HCT116 (cell line): ENCODE data around the gene STAMBP. TPM values are rescaled to one million over a fixed set of nuclear protein-coding genes. Genes with fewer than 3 reads are reported as not detected.

Experiments used
- ATAC-seq: fragments of 200-7000 bp; cut with Tn5 transposase; 2 replicates; pipeline ENCODE4 v1.9.1; 2020; ENCODE audit warnings: mild to moderate bottlenecking, moderate library complexity
- BruUV-seq: library from RNA; stranded (reverse); fragments of 400-500 nt; replicated peaks from 2 replicates; lab custom pipeline; 2021; lab: Mats Ljungman, UMichigan
- CTCF ChIA-PET: fragments of 300-600 bp; sonication (Branson Sonifier 250); formaldehyde crosslinking; loops from one replicate; lab custom pipeline; 2021; ENCODE audit warnings: antibody characterized with exemption; lab: Charles Lee
- POLR2A ChIA-PET: fragments of 300-600, 350-600 bp; sonication (Branson Sonifier 250); formaldehyde crosslinking; loops from one replicate; lab custom pipeline; 2021; ENCODE audit warnings: antibody characterized with exemption; lab: Charles Lee
- RAD21 ChIA-PET, 2 experiments: fragments of 300-600 bp; sonication (Branson Sonifier 250); formaldehyde crosslinking; loops; one replicate each; lab custom pipeline; 2023; ENCODE audit warnings: low total read pairs in 2 of 2; ENCODE audit not compliant: uncharacterized antibody in 2 of 2, unreplicated experiment in 2 of 2, low non-redundant PET in 1 of 2; lab: Charles Lee
- DNase-seq: peaks from one replicate; pipeline ENCODE4 v3.0.0-alpha.2; 2010; ENCODE audit warnings: low read depth, low spot score
- H2AFZ ChIP-seq: fragments of 200-600 bp; shearing (Covaris generic), sonication (generic); 2 replicates; pipeline ENCODE4 v1.6.1; 2017; ENCODE audit warnings: low read depth, mixed run types, mixed read lengths, antibody characterized with exemption, low read length; ENCODE audit not compliant: poor library complexity, severe bottlenecking
- H3K27ac ChIP-seq: 2 replicates; pipeline ENCODE4 v1.5.1; 2012; ENCODE audit warnings: low read depth, low read length
- H3K27me3 ChIP-seq: fragments of 200-600 bp; sonication (generic); 2 replicates; pipeline ENCODE4 v1.6.1; 2016; ENCODE audit warnings: mixed run types, low read length, mixed read lengths; ENCODE audit not compliant: insufficient read depth
- H3K36me3 ChIP-seq, 2 experiments: fragments of 200-500 bp in 1 of 2; fragments of 200-600 bp in 1 of 2; sonication (Bioruptor generic) in 1 of 2; sonication (generic) in 1 of 2; 2 replicates each; pipeline versions ENCODE4 v1.5.1 to v1.6.1; 2014 to 2016; ENCODE audit warnings: low read length in 2 of 2, inconsistent platforms in 1 of 2, mixed read lengths in 1 of 2, mixed run types in 1 of 2; ENCODE audit not compliant: insufficient read depth in 2 of 2, control insufficient read depth in 1 of 2
- H3K4me1 ChIP-seq, 2 experiments: fragments of 200-600 bp in 1 of 2; sonication (generic) in 1 of 2; 2 replicates each; pipeline versions ENCODE4 v1.5.1 to v1.6.1; 2012 to 2017; ENCODE audit warnings: low read length in 2 of 2, inconsistent platforms in 1 of 2, mild to moderate bottlenecking in 1 of 2, mixed read lengths in 1 of 2, mixed run types in 1 of 2, moderate library complexity in 1 of 2; ENCODE audit not compliant: insufficient read depth in 2 of 2, control insufficient read depth in 1 of 2
- H3K4me2 ChIP-seq: fragments of 200-600 bp; sonication (generic); 2 replicates; pipeline ENCODE4 v1.6.1; 2017; ENCODE audit warnings: mixed run types, low read length, mixed read lengths
- H3K4me3 ChIP-seq, 2 experiments: fragments of 200-600 bp in 1 of 2; sonication (generic) in 1 of 2; replicated peaks in 1 of 2; 2 replicates each; pipeline ENCODE4 v1.5.1; 2011 to 2016; ENCODE audit warnings: low read length in 2 of 2, control low read depth in 1 of 2, low read depth in 1 of 2, mild to moderate bottlenecking in 1 of 2, mixed read lengths in 1 of 2, mixed run types in 1 of 2
- H3K79me2 ChIP-seq: fragments of 200-600 bp; sonication (generic); 2 replicates; pipeline ENCODE4 v1.6.1; 2017; ENCODE audit warnings: mild to moderate bottlenecking, mixed run types, low read length, moderate library complexity, mixed read lengths; ENCODE audit not compliant: insufficient read depth
- H3K9ac ChIP-seq: fragments of 200-600 bp; sonication (generic); 2 replicates; pipeline ENCODE4 v1.6.1; 2016; ENCODE audit warnings: low read length, mixed read lengths
- H3K9me2 ChIP-seq: fragments of 200-600 bp; sonication (generic), shearing (Covaris generic); 2 replicates; pipeline ENCODE4 v1.6.1; 2017; ENCODE audit warnings: mixed run types, mild to moderate bottlenecking, moderate library complexity; ENCODE audit not compliant: insufficient read depth
- H3K9me3 ChIP-seq, 2 experiments: fragments of 200-500 bp in 1 of 2; fragments of 200-600 bp in 1 of 2; sonication (Bioruptor generic) in 1 of 2; sonication (generic) in 1 of 2; 2 replicates each; pipeline ENCODE4 v1.6.1; 2014 to 2017; ENCODE audit warnings: low read length in 2 of 2, mixed read lengths in 2 of 2, inconsistent platforms in 1 of 2, low read depth in 1 of 2, mild to moderate bottlenecking in 1 of 2, mixed run types in 1 of 2, moderate library complexity in 1 of 2; ENCODE audit not compliant: control insufficient read depth in 1 of 2, insufficient read depth in 1 of 2
- H4K20me1 ChIP-seq: fragments of 200-600 bp; sonication (generic), shearing (Covaris generic); 2 replicates; pipeline ENCODE4 v1.6.1; 2017; ENCODE audit warnings: mixed run types, mild to moderate bottlenecking, moderate library complexity; ENCODE audit not compliant: insufficient read depth
- CBX3 ChIP-seq: IDR thresholded peaks from 2 replicates; pipeline ENCODE4 v1.6.1; 2012; ENCODE audit warnings: low read depth
- CEBPB ChIP-seq: IDR thresholded peaks from 2 replicates; pipeline ENCODE4 v1.6.1; 2012; ENCODE audit warnings: low read depth
- EGR1 ChIP-seq: IDR thresholded peaks from 2 replicates; pipeline ENCODE4 v1.6.1; 2012; ENCODE audit warnings: low read depth
- EZH2phosphoT487 ChIP-seq: fragments of 200-600 bp; IDR thresholded peaks from 2 replicates; pipeline ENCODE4 v1.6.1; 2018; ENCODE audit warnings: antibody characterized with exemption, borderline replicate concordance
- JUND ChIP-seq: IDR thresholded peaks from 2 replicates; pipeline ENCODE4 v1.6.1; 2012
- POLR2A ChIP-seq: IDR thresholded peaks from 2 replicates; pipeline ENCODE4 v1.7.0; 2011; ENCODE audit warnings: borderline replicate concordance; ENCODE audit not compliant: insufficient read depth, insufficient read length; ENCODE audit errors: extremely low read depth
- RAD21 ChIP-seq: IDR thresholded peaks from 2 replicates; pipeline ENCODE4 v1.6.1; 2012; ENCODE audit warnings: low read depth, mild to moderate bottlenecking
- REST ChIP-seq: IDR thresholded peaks from 2 replicates; pipeline ENCODE4 v1.6.1; 2012; ENCODE audit warnings: low read depth
- SRF ChIP-seq: IDR thresholded peaks from 2 replicates; pipeline ENCODE4 v1.6.1; 2012; ENCODE audit warnings: low read depth
- TCF7L2 ChIP-seq: IDR thresholded peaks from 2 replicates; pipeline ENCODE4 v1.7.0; 2011; ENCODE audit warnings: borderline replicate concordance, inconsistent platforms; ENCODE audit not compliant: insufficient read depth, insufficient read length; ENCODE audit errors: extremely low read depth
- YY1 ChIP-seq: IDR thresholded peaks from 2 replicates; pipeline ENCODE4 v1.6.1; 2011; ENCODE audit warnings: low read length, low read depth, moderate library complexity, mild to moderate bottlenecking; ENCODE audit not compliant: insufficient replicate concordance; ENCODE audit errors: extremely low read depth
- ZBTB33 ChIP-seq: IDR thresholded peaks from 2 replicates; pipeline ENCODE4 v1.6.1; 2011; ENCODE audit warnings: mild to moderate bottlenecking, low read length, moderate library complexity; ENCODE audit not compliant: insufficient replicate concordance; ENCODE audit errors: extremely low read depth
- ZFX ChIP-seq: fragments of 450-650 bp; IDR thresholded peaks from 2 replicates; pipeline ENCODE4 v1.6.1; 2017
- ZNF274 ChIP-seq: fragments of 200-500 bp; sonication (Bioruptor generic); IDR thresholded peaks from 2 replicates; pipeline ENCODE4 v1.6.1; 2014; ENCODE audit warnings: mild to moderate bottlenecking, low read depth, low read length, inconsistent platforms
- intact Hi-C: fragments of 100-400 bp; cut with micrococcal nuclease; formaldehyde crosslinking; loops from 2 replicates; pipeline ENCODE4 v1.10.0; 2022
- total RNA-seq: library from RNA; stranded (reverse); gene quantifications from one replicate; pipeline ENCODE4 v1.2.1, GENCODE V29; 2021; ENCODE audit not compliant: unreplicated experiment
- TF ChIP-seq, protein P1 (sequence below), 3 experiments: fragments of 200-600 bp in 1 of 3; sonication (generic) in 1 of 3; IDR thresholded peaks in 2 of 3; conservative IDR thresholded peaks in 1 of 3; 2 replicates each; pipeline ENCODE4 v1.5.1; 2012 to 2017; ENCODE audit warnings: low read depth in 2 of 3, low read length in 2 of 3, antibody characterized with exemption in 1 of 3, borderline replicate concordance in 1 of 3, control low read depth in 1 of 3, mild to moderate bottlenecking in 1 of 3, mixed read lengths in 1 of 3, mixed run types in 1 of 3, moderate library complexity in 1 of 3; ENCODE audit not compliant: insufficient read depth in 1 of 3
- TF ChIP-seq, protein P2 (sequence below): IDR thresholded peaks from 2 replicates; pipeline ENCODE4 v1.6.1; 2012

The STAMBP gene
- total RNA-seq, 1 experiment from 2014 or later: 45.2 TPM

DNA sequence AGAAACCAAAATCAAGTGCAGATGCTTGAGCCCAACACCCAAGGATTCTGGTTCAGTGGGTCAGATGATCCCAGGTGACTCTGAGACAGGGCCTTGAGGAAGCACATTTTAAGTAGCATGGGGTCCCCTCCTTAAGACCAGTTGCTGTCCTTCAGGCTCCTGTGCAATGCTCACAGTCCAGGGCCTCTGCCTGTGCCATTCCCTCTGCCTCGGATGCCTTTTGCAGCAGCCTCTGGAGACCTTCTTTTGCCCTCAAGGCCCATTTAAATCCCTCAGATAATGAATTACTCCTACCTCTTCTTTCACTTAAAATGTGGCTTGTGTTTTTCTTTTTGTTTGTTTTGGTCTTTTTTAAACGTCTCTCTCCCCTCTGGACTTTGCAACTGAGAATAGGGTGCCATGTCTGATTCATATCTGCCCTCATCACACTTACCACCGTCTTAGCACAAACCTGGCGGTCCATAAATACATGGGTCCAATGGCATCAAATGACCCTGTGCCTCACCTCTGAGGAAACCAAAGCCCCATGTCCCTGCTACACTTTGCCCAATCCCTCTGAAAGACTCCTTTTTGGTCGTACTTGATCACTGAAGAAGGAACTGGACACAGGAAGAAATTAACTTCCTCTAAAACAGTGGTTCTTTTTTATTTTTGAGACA is 78.2 kb downstream of the STAMBP start:
- intact Hi-C loops: no loop called here
- ATAC-seq (no peak), DNase-seq (no peak)
- H3K9me3 ChIP-seq: no peaks in the 10 kb centered on the region
- H2AFZ ChIP-seq: no peak overlapping the region
- no peak overlapping the region for H3K27ac ChIP-seq
- no peak overlapping the region for H3K4me3 ChIP-seq
- H3K9ac ChIP-seq: no peak overlapping the region
- ChIA-PET RAD21 (interaction anchor here in 1 of 2 experiments (0.7 kb wide), 1 partner anchor 240 kb away, joined by 3 read pairs; no protein-coding TSS in a partner anchor), CTCF (interaction anchor here (1.3 kb wide), 1 partner anchor 14 kb away, joined by 5 read pairs; no protein-coding TSS in a partner anchor), POLR2A (no interaction called here)
- H3K27me3 ChIP-seq: no peaks in the 10 kb centered on the region
- no peaks in the 10 kb centered on the region for H3K36me3 ChIP-seq
- no peaks in the 10 kb centered on the region for H3K9me2 ChIP-seq
- H4K20me1 ChIP-seq: no peaks in the 10 kb centered on the region
- no peaks in the 10 kb centered on the region for H3K79me2 ChIP-seq
- no peaks in the 10 kb centered on the region for H3K4me1 ChIP-seq
- TF ChIP-seq TCF7L2: no peak
- TF ChIP-seq ZNF274: no peak
- TF ChIP-seq JUND: no peak
- no peak for TF ChIP-seq CBX3
- no peak for TF ChIP-seq POLR2A
- TF ChIP-seq, protein P1, sequence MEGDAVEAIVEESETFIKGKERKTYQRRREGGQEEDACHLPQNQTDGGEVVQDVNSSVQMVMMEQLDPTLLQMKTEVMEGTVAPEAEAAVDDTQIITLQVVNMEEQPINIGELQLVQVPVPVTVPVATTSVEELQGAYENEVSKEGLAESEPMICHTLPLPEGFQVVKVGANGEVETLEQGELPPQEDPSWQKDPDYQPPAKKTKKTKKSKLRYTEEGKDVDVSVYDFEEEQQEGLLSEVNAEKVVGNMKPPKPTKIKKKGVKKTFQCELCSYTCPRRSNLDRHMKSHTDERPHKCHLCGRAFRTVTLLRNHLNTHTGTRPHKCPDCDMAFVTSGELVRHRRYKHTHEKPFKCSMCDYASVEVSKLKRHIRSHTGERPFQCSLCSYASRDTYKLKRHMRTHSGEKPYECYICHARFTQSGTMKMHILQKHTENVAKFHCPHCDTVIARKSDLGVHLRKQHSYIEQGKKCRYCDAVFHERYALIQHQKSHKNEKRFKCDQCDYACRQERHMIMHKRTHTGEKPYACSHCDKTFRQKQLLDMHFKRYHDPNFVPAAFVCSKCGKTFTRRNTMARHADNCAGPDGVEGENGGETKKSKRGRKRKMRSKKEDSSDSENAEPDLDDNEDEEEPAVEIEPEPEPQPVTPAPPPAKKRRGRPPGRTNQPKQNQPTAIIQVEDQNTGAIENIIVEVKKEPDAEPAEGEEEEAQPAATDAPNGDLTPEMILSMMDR (IDR thresholded peaks at IDR 0.05 in 2 of 3, conservative IDR thresholded peaks at IDR 0.05 in 1 of 3; ENCODE audit: borderline replicate concordance in 1 of 3, insufficient read depth in 1 of 3, low read depth in 2 of 3, low read length in 2 of 3): no peak
- no peak for TF ChIP-seq YY1
- TF ChIP-seq EGR1: no peak
- TF ChIP-seq RAD21: no peak
- no peak for TF ChIP-seq ZBTB33
- TF ChIP-seq SRF: no peak
- no peak for TF ChIP-seq REST
- TF ChIP-seq EZH2phosphoT487: no peak
- TF ChIP-seq, protein P2, sequence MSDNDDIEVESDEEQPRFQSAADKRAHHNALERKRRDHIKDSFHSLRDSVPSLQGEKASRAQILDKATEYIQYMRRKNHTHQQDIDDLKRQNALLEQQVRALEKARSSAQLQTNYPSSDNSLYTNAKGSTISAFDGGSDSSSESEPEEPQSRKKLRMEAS: no peak
- TF ChIP-seq ZFX: no peak
- TF ChIP-seq CEBPB: no peak
- BruUV-seq: no TSS peak
- no peak overlapping the region for H3K4me2 ChIP-seq
